ENCODE data around the gene FCSK.
A peak's percentile ranks its signal among the peaks of the same experiment; 100 is the strongest.

The FCSK gene

DNA sequence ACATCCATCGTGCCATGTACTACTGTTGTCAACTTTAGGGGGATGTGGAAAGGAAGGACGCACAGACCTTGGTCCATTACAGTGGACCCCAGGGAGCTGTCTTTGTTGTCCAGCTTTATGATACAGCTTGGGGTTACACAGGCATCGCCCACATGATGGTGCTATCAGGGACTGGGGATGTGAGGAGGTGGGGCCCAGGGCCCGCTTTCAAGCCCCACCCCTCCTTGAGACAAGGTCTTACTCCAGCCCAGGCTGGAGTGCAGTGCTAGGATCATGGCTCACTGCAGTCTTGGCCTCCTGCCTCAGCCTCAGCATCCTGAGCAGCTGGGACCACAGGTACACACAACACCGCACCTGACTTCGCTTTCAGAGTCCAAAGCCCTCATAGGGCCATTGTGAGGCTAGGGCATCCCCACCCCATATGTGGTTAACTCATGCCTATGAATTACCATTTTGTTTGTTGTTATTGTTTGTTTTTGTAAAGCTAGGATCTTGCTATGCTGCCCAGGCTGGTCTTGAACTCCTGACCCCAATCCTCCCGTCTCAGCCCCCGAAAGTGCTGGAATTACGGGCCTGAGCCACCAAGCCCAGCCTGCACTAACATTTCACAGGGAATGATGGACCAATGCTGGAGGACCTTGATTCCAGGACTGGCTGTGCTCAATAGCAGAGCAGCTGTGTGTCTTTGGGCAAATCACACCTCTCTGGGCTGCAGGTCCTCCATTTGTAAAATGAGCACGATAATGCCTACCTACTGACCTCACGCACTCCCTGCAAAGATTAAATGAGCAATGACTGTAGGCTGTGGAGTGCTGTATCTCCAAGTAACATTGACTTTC lies 32.7 kb upstream of the FCSK start:
- peaks cover 49% of the 10 kb centered on the region for H3K4me1 ChIP-seq (ENCODE audit: low read length)
- H3K9ac ChIP-seq (ENCODE audit: low read length) = no peak overlapping the region
- TF ChIP-seq EZH2phosphoT487 (IDR thresholded peaks at IDR 0.05; ENCODE audit: low read depth) = no peak
- TF ChIP-seq, protein P1, sequence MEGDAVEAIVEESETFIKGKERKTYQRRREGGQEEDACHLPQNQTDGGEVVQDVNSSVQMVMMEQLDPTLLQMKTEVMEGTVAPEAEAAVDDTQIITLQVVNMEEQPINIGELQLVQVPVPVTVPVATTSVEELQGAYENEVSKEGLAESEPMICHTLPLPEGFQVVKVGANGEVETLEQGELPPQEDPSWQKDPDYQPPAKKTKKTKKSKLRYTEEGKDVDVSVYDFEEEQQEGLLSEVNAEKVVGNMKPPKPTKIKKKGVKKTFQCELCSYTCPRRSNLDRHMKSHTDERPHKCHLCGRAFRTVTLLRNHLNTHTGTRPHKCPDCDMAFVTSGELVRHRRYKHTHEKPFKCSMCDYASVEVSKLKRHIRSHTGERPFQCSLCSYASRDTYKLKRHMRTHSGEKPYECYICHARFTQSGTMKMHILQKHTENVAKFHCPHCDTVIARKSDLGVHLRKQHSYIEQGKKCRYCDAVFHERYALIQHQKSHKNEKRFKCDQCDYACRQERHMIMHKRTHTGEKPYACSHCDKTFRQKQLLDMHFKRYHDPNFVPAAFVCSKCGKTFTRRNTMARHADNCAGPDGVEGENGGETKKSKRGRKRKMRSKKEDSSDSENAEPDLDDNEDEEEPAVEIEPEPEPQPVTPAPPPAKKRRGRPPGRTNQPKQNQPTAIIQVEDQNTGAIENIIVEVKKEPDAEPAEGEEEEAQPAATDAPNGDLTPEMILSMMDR (IDR thresholded peaks at IDR 0.05; ENCODE audit: low read depth, low read length) = no peak
- H3K27ac ChIP-seq (ENCODE audit: low read length) = no peak overlapping the region
- peaks cover 91% of the 10 kb centered on the region for H3K79me2 ChIP-seq (ENCODE audit: low read length)
- H3K27me3 ChIP-seq (ENCODE audit: low read depth, low read length) = no peaks in the 10 kb centered on the region
- H3K4me3 ChIP-seq (ENCODE audit: low read length) = no peak overlapping the region
- no peak overlapping the region for H2AFZ ChIP-seq (ENCODE audit: low read depth, low read length)
- H3K36me3 ChIP-seq (replicated peaks; ENCODE audit: low read depth, low read length) = peaks cover 17% of the 10 kb centered on the region
- H3K9me3 ChIP-seq (ENCODE audit: insufficient read depth, low read length) = no peaks in the 10 kb centered on the region
- no peak overlapping the region for H3K4me2 ChIP-seq (ENCODE audit: low read length)
- H4K20me1 ChIP-seq (ENCODE audit: insufficient read depth, low read length) = peaks cover 82% of the 10 kb centered on the region

DNA sequence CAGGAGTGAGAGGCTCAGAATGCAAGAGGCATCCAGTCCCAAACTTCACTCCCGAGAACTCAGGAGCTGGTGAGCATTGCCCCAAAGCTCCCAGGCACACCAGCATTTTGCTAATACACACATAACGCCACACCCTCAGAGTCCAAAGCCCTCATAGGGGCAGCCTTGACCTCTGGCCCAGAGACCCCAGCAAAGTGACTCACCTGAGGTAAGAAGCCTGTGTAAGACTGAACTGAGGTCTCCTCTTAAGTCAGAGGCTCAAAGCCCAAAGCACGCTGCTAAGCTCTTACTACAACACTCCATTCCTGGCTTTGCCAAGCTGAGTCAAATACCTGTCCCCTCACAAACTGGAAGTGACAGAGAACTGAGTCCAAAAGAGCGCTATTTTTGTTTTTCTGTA lies 31.9 kb upstream of the FCSK start:
- Histone ChIP-seq H3K79me2 (ENCODE audit: low read length) (peaks cover 90% of the 10 kb centered on the region), H3K9me3 (ENCODE audit: insufficient read depth, low read length) (no peaks in the 10 kb centered on the region), H3K27ac (ENCODE audit: low read length) (no peak overlapping the region), H3K36me3 (replicated peaks; ENCODE audit: low read depth, low read length) (peaks cover 17% of the 10 kb centered on the region), H3K4me3 (ENCODE audit: low read length) (no peak overlapping the region), H3K4me1 (ENCODE audit: low read length) (peaks cover 42% of the 10 kb centered on the region), H3K9ac (ENCODE audit: low read length) (no peak overlapping the region), H3K4me2 (ENCODE audit: low read length) (no peak overlapping the region), H3K27me3 (ENCODE audit: low read depth, low read length) (no peaks in the 10 kb centered on the region), H2AFZ (ENCODE audit: low read depth, low read length) (no peak overlapping the region), H4K20me1 (ENCODE audit: insufficient read depth, low read length) (peaks cover 75% of the 10 kb centered on the region)
- TF ChIP-seq EZH2phosphoT487 (IDR thresholded peaks at IDR 0.05; ENCODE audit: low read depth) = no peak
- TF ChIP-seq, protein P1 (IDR thresholded peaks at IDR 0.05; ENCODE audit: low read depth, low read length) = no peak

DNA sequence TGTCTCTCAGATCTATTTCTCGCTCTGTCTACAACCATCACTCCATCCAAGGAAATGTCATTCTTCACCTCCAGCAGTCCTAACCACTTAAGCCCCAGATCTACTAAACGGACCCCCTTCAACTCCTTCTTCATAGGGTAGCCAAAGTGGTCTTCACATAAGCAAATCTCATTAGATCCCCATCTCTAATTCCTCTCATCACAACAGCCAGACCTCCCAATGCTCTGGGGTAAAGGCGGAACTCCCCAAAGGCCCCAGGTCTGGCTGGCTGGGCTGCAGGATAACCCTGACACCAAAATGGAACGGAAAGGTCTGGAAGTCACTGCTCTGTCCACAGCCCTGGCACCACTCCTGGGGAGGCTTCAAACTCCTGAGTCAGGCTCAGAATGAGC lies 26.6 kb upstream of the FCSK start:
- H3K36me3 ChIP-seq (replicated peaks; ENCODE audit: low read depth, low read length) = peaks cover 6% of the 10 kb centered on the region
- TF ChIP-seq EZH2phosphoT487 (IDR thresholded peaks at IDR 0.05; ENCODE audit: low read depth) = no peak
- TF ChIP-seq, protein P1 (IDR thresholded peaks at IDR 0.05; ENCODE audit: low read depth, low read length) = no peak
- no peaks in the 10 kb centered on the region for H3K9me3 ChIP-seq (ENCODE audit: insufficient read depth, low read length)
- no peak overlapping the region for H3K4me3 ChIP-seq (ENCODE audit: low read length)
- H3K27ac ChIP-seq (ENCODE audit: low read length) = peak overlapping the region; percentile 97
- peaks cover 26% of the 10 kb centered on the region for H4K20me1 ChIP-seq (ENCODE audit: insufficient read depth, low read length)
- peak overlapping the region; percentile 81 for H3K4me2 ChIP-seq (ENCODE audit: low read length)
- peaks cover 64% of the 10 kb centered on the region for H3K4me1 ChIP-seq (ENCODE audit: low read length)
- peak overlapping the region; percentile 65; the same call in 1 of the 2 replicates for H3K9ac ChIP-seq (ENCODE audit: low read length)
- H2AFZ ChIP-seq (ENCODE audit: low read depth, low read length) = no peak overlapping the region
- peaks cover 80% of the 10 kb centered on the region for H3K79me2 ChIP-seq (ENCODE audit: low read length)
- H3K27me3 ChIP-seq (ENCODE audit: low read depth, low read length) = no peaks in the 10 kb centered on the region

DNA sequence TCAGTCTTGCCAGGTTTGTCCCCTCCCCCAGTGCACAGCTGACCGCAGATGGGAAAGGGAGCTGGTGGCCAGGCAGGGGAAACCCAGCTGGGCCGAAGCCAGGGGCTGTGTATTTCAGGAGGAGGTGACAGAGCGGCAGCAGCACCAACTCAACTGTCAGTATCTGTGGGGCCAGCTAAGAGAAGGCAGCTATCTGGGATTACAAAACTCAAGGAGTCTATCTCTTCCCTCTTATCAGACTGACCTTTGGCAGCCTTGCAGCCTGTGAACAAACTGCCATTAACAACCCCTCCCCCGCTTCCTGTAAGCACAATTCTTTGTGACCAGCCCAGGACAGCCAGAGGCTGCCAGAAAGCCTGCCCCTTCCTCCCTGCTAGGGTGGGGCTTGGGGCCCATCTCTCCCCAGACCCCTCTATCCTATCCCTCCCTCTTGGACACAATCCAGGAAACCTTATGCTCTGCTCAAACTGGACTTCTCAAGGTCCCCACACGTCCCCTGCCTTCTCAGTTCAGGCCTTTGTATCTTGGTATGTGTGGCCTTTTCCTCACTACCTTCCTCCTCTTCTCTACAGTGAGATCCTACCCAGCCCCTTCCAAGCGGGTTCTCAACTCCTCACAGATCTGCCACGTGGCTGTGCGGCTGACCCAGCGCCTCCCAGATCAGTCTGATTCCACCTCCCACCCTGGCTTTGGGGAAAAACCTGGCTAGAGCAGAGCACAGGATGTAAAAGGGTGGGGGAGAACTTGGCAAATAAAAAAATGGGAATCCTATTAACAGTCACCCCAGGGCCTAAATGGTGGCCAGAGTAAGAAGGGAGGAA lies 26.0 kb upstream of the FCSK start:
- peak overlapping the region; percentile 65 for H3K9ac ChIP-seq (ENCODE audit: low read length)
- H3K79me2 ChIP-seq (ENCODE audit: low read length) = peaks cover 80% of the 10 kb centered on the region
- peak overlapping the region; percentile 81 for H3K4me2 ChIP-seq (ENCODE audit: low read length)
- TF ChIP-seq EZH2phosphoT487 (IDR thresholded peaks at IDR 0.05; ENCODE audit: low read depth) = no peak
- TF ChIP-seq, protein P1 (IDR thresholded peaks at IDR 0.05; ENCODE audit: low read depth, low read length) = no peak
- H3K27me3 ChIP-seq (ENCODE audit: low read depth, low read length) = no peaks in the 10 kb centered on the region
- peak overlapping the region; percentile 97 for H3K27ac ChIP-seq (ENCODE audit: low read length)
- H3K9me3 ChIP-seq (ENCODE audit: insufficient read depth, low read length) = no peaks in the 10 kb centered on the region
- H4K20me1 ChIP-seq (ENCODE audit: insufficient read depth, low read length) = peaks cover 20% of the 10 kb centered on the region
- peaks cover 6% of the 10 kb centered on the region for H3K36me3 ChIP-seq (replicated peaks; ENCODE audit: low read depth, low read length)
- peaks cover 68% of the 10 kb centered on the region for H3K4me1 ChIP-seq (ENCODE audit: low read length)
- peak overlapping the region; percentile 37 for H3K4me3 ChIP-seq (ENCODE audit: low read length)
- no peak overlapping the region for H2AFZ ChIP-seq (ENCODE audit: low read depth, low read length)

Measured in OCI-LY3 (cell line).